Activated CD8-positive, alpha-beta T cell treated with anti-CD3 and anti-CD28 coated beads for 36 hours (primary cell): ENCODE data around the gene SLC35B1. TPM values are rescaled to one million over a fixed set of nuclear protein-coding genes. Genes with fewer than 3 reads are reported as not detected.
A peak's percentile ranks its signal among the peaks of the same experiment; 100 is the strongest.

Experiments
- ATAC-seq: fragments of 200-7000 bp; cut with Tn5 transposase; one replicate; pipeline ENCODE4 v1.10.0; 2021; ENCODE audit warnings: mild to moderate bottlenecking, moderate library complexity
- CTCF ChIA-PET: fragments of 350-600 bp; sonication (Branson Sonifier 250); formaldehyde crosslinking; loops from one replicate; lab custom pipeline; 2021; ENCODE audit warnings: antibody characterized with exemption; lab: Charles Lee
- POLR2A ChIA-PET: fragments of 350-600 bp; sonication (Branson Sonifier 250); formaldehyde crosslinking; loops from one replicate; lab custom pipeline; 2021; ENCODE audit warnings: antibody characterized with exemption; lab: Charles Lee
- DNase-seq: peaks from one replicate; pipeline ENCODE4 v3.0.0-alpha.2; 2020
- H3K27ac Mint-ChIP-seq: one replicate; pipeline ENCODE4 v1.8.0; 2021; ENCODE audit warnings: mild to moderate bottlenecking, mixed read lengths
- H3K27me3 Mint-ChIP-seq: one replicate; pipeline ENCODE4 v1.8.0; 2021; ENCODE audit warnings: mixed read lengths
- H3K36me3 Mint-ChIP-seq: one replicate; pipeline ENCODE4 v1.8.0; 2021; ENCODE audit warnings: low read depth, mixed read lengths
- H3K4me1 Mint-ChIP-seq: one replicate; pipeline ENCODE4 v1.8.0; 2021; ENCODE audit warnings: low read depth, mixed read lengths
- H3K4me3 Mint-ChIP-seq: one replicate; pipeline ENCODE4 v1.8.0; 2021; ENCODE audit warnings: mild to moderate bottlenecking, moderate library complexity, mixed read lengths
- H3K9me3 Mint-ChIP-seq: one replicate; pipeline ENCODE4 v1.8.0; 2021; ENCODE audit warnings: mixed read lengths
- intact Hi-C: fragments of 100-400 bp; cut with micrococcal nuclease; formaldehyde crosslinking; loops from one replicate; pipeline ENCODE4 v1.10.0; 2022
- total RNA-seq, 2 experiments: library from RNA; stranded (reverse); gene quantifications; one replicate each; pipeline ENCODE4 v1.2.3, GENCODE V29; 2021
- TF ChIP-seq, protein P1 (sequence below): fragments of 200-600 bp; IDR thresholded peaks from one replicate; pipeline ENCODE4 v1.8.0; 2022; ENCODE audit warnings: antibody characterized with exemption, mild to moderate bottlenecking

The SLC35B1 gene, protein sequence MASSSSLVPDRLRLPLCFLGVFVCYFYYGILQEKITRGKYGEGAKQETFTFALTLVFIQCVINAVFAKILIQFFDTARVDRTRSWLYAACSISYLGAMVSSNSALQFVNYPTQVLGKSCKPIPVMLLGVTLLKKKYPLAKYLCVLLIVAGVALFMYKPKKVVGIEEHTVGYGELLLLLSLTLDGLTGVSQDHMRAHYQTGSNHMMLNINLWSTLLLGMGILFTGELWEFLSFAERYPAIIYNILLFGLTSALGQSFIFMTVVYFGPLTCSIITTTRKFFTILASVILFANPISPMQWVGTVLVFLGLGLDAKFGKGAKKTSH
- total RNA-seq: 10 to 100 TPM; 38.6 to 46.6 TPM

DNA sequence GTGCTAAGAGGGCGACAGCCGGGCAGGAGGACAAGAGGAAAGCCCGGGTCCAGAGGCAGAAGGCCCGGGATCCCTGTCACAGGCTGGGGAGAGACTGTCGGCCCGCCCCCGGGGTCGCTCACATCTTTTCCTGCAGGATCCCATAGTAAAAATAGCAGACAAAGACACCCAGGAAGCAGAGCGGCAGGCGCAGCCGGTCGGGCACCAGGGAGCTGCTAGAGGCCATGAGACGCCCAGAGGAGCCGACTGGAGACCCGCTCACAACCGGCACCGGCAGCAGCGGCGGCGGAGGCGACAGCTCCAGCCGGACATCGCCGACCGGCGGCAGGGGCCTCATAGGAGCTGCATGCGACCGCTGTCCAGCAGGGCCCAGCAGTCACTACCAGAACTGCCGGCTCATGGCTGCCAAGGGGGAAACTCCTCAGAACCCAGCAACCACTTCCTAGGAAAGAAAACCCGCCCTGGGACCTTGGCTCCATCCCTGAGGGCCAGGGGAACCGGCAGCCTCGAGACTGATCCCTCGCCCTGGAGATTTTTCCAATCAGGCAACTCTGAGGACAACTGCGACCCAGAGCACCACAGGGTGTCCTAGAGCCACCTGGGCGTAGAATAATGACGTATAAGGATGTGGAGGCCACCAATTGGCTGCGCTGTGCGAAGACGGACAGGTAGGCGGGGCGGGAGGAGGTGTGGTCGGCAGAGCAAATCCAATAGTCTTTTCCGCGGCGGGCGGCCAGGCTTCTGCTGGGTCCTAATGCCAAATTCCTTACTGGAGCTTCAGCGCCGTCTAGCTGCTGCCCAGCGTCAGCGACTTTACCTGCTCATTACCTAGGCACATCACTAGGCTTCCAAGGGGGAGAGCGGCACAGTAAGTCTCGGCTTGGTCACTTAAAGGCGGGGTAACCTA is at the start of gene SLC35B1:
TSS of gene SLC35B1 (minus strand) at position 357 of the 907 bp plus-strand sequence. CDS start at position 226, 131 bp downstream.
- Mint-ChIP-seq H3K27ac (peak within 1 kb of the TSS; percentile 99), H3K4me3 (peak within 1 kb of the TSS; percentile 92), H3K4me1 (peaks cover 32% of the 10 kb centered on the region), H3K36me3 (peaks cover 25% of the 10 kb centered on the region), H3K9me3 (no peaks in the 10 kb centered on the region), H3K27me3 (no peaks in the 10 kb centered on the region)
- ATAC-seq (peak; percentile 98), DNase-seq (peak; percentile 100)
- CTCF ChIA-PET: interaction anchor here (0.6 to 32.2 kb wide), 31 partner anchors 10 to 289 kb away, joined by 3 to 780 read pairs (median 5); partner anchors contain the start of genes FAM117A, KAT7 and NXPH3
- intact Hi-C loops: loop anchor here (2.0 kb wide), 1 partner anchor 81 kb away; the partner anchor contains the start of gene KAT7
- POLR2A ChIA-PET: interaction anchor here (0.6 to 3.2 kb wide), 20 partner anchors 9 to 229 kb away, joined by 3 to 23 read pairs (median 5); partner anchors contain the start of genes FAM117A and KAT7
- TF ChIP-seq, protein P1, sequence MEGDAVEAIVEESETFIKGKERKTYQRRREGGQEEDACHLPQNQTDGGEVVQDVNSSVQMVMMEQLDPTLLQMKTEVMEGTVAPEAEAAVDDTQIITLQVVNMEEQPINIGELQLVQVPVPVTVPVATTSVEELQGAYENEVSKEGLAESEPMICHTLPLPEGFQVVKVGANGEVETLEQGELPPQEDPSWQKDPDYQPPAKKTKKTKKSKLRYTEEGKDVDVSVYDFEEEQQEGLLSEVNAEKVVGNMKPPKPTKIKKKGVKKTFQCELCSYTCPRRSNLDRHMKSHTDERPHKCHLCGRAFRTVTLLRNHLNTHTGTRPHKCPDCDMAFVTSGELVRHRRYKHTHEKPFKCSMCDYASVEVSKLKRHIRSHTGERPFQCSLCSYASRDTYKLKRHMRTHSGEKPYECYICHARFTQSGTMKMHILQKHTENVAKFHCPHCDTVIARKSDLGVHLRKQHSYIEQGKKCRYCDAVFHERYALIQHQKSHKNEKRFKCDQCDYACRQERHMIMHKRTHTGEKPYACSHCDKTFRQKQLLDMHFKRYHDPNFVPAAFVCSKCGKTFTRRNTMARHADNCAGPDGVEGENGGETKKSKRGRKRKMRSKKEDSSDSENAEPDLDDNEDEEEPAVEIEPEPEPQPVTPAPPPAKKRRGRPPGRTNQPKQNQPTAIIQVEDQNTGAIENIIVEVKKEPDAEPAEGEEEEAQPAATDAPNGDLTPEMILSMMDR: peak; percentile 77

DNA sequence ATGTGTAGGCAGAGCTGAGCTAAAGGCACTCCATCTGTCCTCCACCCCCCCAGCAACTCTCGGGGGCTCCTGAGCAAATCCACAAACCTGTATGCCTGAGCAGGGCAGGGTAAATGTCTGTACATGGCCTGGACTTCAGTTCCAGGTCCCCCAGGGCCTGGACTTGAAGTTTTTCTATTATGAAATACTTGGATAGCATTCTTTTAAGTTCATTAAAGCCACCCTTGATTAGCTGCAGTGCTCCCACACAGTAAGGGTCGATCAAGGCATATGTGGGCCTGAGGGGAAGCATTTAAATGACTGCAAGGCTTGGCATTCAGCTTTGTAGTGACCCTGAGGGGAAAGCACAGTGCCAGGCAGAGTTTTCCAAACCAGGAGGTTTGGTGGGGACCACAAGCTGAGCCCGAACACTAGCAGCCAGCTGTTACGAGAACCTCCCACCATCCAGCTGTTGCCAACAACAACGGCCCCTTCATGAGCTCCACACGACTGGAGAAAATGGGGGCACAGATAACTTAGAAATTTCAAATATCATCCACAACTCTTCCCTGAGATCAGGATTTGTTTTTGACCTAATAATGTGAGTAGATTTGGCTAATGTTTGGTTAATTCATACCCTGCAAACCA is 49.5 kb upstream of the SLC35B1 start:
- H3K27ac Mint-ChIP-seq: peak overlapping the region; percentile 71
- ChIA-PET POLR2A (interaction anchor here (1.0 to 7.8 kb wide), 6 partner anchors 9 to 49 kb away, joined by 3 to 58 read pairs (median 4); partner anchors contain the start of genes KAT7 and SLC35B1), CTCF (interaction anchor here (1.0 to 2.6 kb wide), 4 partner anchors 8 to 188 kb away, joined by 4 to 9 read pairs (median 4); no protein-coding TSS in a partner anchor)
- H3K9me3 Mint-ChIP-seq: no peaks in the 10 kb centered on the region
- H3K4me1 Mint-ChIP-seq: peaks cover 85% of the 10 kb centered on the region
- H3K4me3 Mint-ChIP-seq: no peak overlapping the region
- TF ChIP-seq, protein P1: no peak
- intact Hi-C loops: no loop called here
- peaks cover 19% of the 10 kb centered on the region for H3K36me3 Mint-ChIP-seq
- no peak for ATAC-seq
- no peaks in the 10 kb centered on the region for H3K27me3 Mint-ChIP-seq
- no peak for DNase-seq

DNA sequence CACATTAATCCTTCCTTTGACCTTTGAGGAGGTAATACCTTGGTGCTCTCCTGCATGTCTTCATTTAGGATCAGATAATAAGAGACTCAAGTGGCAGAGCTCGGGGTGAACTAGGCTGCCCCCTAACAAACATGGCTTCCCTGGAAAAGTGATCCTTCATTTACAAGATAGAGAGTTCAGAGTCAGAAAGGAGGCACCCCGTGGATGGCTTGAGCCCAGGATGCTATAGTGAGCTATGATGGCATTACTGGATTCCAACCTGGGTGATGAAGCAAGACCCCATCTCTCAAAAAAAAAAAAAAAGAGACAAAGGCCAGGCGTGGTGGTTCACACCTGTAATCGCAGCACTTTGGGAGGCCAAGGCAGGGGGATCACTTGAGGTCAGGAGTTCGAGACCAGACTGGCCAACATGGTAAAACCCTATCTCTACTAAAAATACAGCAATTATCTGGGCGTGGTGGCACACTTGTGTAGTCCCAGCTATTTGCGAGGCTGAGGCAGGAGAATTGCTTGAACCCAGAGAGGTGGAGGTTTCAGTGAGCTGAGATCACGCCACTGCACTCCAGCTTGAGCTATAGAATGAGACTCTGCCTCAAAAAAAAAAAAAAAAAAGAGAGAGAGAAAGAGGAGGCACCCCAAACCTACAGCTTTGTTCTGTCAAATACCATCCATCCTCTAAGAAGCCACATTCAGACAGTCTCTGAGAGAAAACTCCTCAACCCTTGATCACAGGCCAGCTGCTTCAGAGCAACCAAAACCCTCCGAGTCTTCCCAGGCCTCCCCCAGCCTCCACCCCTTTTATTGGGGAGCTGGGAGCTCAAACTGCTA is 48.8 kb upstream of the SLC35B1 start:
- no peak for ATAC-seq
- H3K4me1 Mint-ChIP-seq: peaks cover 81% of the 10 kb centered on the region

More for the DNA sequence above, 48.8 kb upstream of the SLC35B1 start:
- DNase-seq: no peak
- peak overlapping the region; percentile 71 for H3K27ac Mint-ChIP-seq
- TF ChIP-seq, protein P1: no peak
- H3K36me3 Mint-ChIP-seq: peaks cover 19% of the 10 kb centered on the region
- ChIA-PET POLR2A (interaction anchor here (0.6 to 1.6 kb wide), 8 partner anchors 10 to 414 kb away, joined by 3 to 5 read pairs (median 4); partner anchors contain the start of genes KAT7 and SLC35B1), CTCF (interaction anchor here (0.6 to 2.6 kb wide), 8 partner anchors 8 to 187 kb away, joined by 3 to 9 read pairs (median 4); partner anchors contain the start of gene SLC35B1)
- H3K4me3 Mint-ChIP-seq: no peak overlapping the region
- intact Hi-C loops: no loop called here
- no peaks in the 10 kb centered on the region for H3K27me3 Mint-ChIP-seq
- no peaks in the 10 kb centered on the region for H3K9me3 Mint-ChIP-seq
